ENCODE measurements around the gene RPS10. TPM values are rescaled to one million over a fixed set of nuclear protein-coding genes. Genes with fewer than 3 reads are reported as not detected.
"Not testable (repeated sequence)": the region's sequence is repeated elsewhere in the genome, so short reads cannot be mapped to it uniquely, and the experiment has no call there.

The RPS10 gene
- polyA plus RNA-seq, 1 experiment: 2,426 TPM

DNA sequence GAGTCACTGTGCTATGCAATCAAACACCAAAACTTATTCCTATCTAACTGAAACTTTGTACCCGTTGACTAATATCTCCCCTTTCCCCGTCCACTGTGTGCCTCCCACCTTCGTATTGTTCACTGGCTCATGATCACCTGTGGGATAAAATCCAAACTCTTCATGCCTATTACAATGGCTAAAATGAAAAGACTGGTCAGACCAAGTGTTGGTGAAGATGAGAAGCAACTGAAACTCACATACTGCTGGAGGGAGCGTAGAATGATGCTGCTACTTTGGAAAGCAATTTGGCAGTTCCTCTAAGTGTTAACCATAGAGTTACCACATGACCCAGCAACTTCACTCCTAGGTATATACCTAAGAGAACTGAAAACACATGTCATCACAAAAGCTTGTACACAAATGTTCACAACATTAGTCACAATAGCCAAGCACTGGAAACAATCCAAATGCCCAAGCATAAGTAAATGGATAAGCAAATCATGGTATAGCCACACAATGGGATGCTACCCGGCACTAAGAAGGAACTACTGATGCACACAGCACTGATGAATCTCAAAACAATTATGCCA, 13.1 kb downstream of the RPS10 start:
- no peak for DNase-seq (ENCODE audit: low read depth, low spot score)
- TF ChIP-seq CTCF (IDR thresholded peaks at IDR 0.05; ENCODE audit: low read depth, low read length): no peak
- Histone ChIP-seq H3K9me3 (ENCODE audit: control insufficient read depth, insufficient read depth, low read length) (no peaks in the 10 kb centered on the region), H3K27ac (ENCODE audit: low read depth, low read length) (no peak overlapping the region), H3K4me3 (ENCODE audit: low read depth, low read length) (no peak overlapping the region), H3K27me3 (ENCODE audit: control insufficient read depth, insufficient read depth, low read length) (no peaks in the 10 kb centered on the region)
- CTCF ChIA-PET: no interaction called here
- POLR2A ChIA-PET: interaction anchor here (0.6 kb wide), 1 partner anchor 126 kb away, joined by 3 read pairs; no protein-coding TSS in a partner anchor

- CTCF ChIA-PET: no interaction called here
- Histone ChIP-seq H3K27ac (ENCODE audit: low read depth, low read length) (no peak overlapping the region), H3K27me3 (ENCODE audit: control insufficient read depth, insufficient read depth, low read length) (no peaks in the 10 kb centered on the region), H3K4me3 (ENCODE audit: low read depth, low read length) (no peak overlapping the region), H3K9me3 (ENCODE audit: control insufficient read depth, insufficient read depth, low read length) (no peaks in the 10 kb centered on the region)
- no peak for DNase-seq (ENCODE audit: low read depth, low spot score)
- no peak for TF ChIP-seq CTCF (IDR thresholded peaks at IDR 0.05; ENCODE audit: low read depth, low read length)
- POLR2A ChIA-PET: no interaction called here
Observed at GRCh38 chr6:34412016-34412415, 13.9 kb downstream of the RPS10 start.

- POLR2A ChIA-PET; H3K27me3 ChIP-seq (ENCODE audit: control insufficient read depth, insufficient read depth, low read length); DNase-seq (ENCODE audit: low read depth, low spot score); H3K9me3 ChIP-seq (ENCODE audit: control insufficient read depth, insufficient read depth, low read length); H3K4me3 ChIP-seq (ENCODE audit: low read depth, low read length); CTCF ChIA-PET; H3K27ac ChIP-seq (ENCODE audit: low read depth, low read length): not testable (repeated sequence)
Observed at GRCh38 chr6:34407915-34408314, 18.0 kb downstream of the RPS10 start.

- TF ChIP-seq CTCF (IDR thresholded peaks at IDR 0.05; ENCODE audit: low read depth, low read length): no peak
- H3K27ac ChIP-seq (ENCODE audit: low read depth, low read length): no peak overlapping the region
- no peaks in the 10 kb centered on the region for H3K27me3 ChIP-seq (ENCODE audit: control insufficient read depth, insufficient read depth, low read length)
- DNase-seq (ENCODE audit: low read depth, low spot score): no peak
- POLR2A ChIA-PET: interaction anchor here (0.7 kb wide), 1 partner anchor 299 kb away, joined by 3 read pairs; no protein-coding TSS in a partner anchor
- CTCF ChIA-PET: interaction anchor here (1.2 to 1.7 kb wide), 2 partner anchors 18 to 147 kb away, joined by 4 read pairs; no protein-coding TSS in a partner anchor
- no peak overlapping the region for H3K4me3 ChIP-seq (ENCODE audit: low read depth, low read length)
- H3K9me3 ChIP-seq (ENCODE audit: control insufficient read depth, insufficient read depth, low read length): no peaks in the 10 kb centered on the region
Observed at GRCh38 chr6:34396518-34396917, 29.4 kb downstream of the RPS10 start.

- H3K9me3 ChIP-seq (ENCODE audit: control insufficient read depth, insufficient read depth, low read length): no peaks in the 10 kb centered on the region
- no peak overlapping the region for H3K27ac ChIP-seq (ENCODE audit: low read depth, low read length)
- no peaks in the 10 kb centered on the region for H3K27me3 ChIP-seq (ENCODE audit: control insufficient read depth, insufficient read depth, low read length)
- POLR2A ChIA-PET: no interaction called here
- no peak overlapping the region for H3K4me3 ChIP-seq (ENCODE audit: low read depth, low read length)
- CTCF ChIA-PET: interaction anchor here (0.5 to 1.2 kb wide), 5 partner anchors 21 to 215 kb away, joined by 3 to 6 read pairs (median 3); no protein-coding TSS in a partner anchor
- DNase-seq (ENCODE audit: low read depth, low spot score): no peak
- no peak for TF ChIP-seq CTCF (IDR thresholded peaks at IDR 0.05; ENCODE audit: low read depth, low read length)
Observed at GRCh38 chr6:34393966-34394305, 31.9 kb downstream of the RPS10 start.
